Measurements from ENCODE around the gene SLC30A5.

Gene SLC30A5

DNA sequence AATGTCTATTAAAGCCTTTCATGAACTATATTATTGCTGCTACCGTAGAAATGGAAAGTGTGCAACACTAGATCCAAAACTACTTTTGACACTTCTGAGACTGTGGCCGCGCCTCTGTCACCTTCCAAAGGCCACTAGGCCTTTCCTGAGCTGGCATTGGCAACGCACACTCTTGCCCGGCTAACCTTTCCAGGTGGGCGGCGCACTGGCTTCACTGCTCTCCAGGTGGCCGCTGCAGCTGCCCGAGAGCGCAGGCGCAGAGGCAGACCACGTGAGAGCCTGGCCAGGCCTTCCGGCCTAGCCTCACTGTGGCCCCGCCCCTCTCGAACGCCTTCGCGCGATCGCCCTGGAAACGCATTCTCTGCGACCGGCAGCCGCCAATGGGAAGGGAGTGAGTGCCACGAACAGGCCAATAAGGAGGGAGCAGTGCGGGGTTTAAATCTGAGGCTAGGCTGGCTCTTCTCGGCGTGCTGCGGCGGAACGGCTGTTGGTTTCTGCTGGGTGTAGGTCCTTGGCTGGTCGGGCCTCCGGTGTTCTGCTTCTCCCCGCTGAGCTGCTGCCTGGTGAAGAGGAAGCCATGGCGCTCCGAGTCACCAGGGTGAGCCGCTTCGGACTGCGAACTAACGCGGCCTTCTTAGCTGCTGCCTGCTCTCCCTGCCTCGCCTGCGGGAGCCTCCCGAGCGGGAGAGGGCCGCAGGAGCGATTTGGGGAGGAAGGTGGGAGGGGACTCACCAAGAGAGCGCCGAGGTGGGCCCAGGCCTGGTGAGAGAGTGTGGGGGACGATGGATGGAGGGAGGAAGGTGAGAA is 73.1 kb downstream of the SLC30A5 start, which contains the start of gene CCNB1:
CCNB1 (plus strand) TSS at position 465 of the 807 bp plus-strand sequence; CDS start at position 578, 113 bp downstream.
- peak within 1 kb of the TSS; percentile 98 for H3K4me3 ChIP-seq (ENCODE audit: low read depth, low read length)
- DNase-seq (ENCODE audit: low read depth): peak; percentile 94
- TF ChIP-seq, protein P1, sequence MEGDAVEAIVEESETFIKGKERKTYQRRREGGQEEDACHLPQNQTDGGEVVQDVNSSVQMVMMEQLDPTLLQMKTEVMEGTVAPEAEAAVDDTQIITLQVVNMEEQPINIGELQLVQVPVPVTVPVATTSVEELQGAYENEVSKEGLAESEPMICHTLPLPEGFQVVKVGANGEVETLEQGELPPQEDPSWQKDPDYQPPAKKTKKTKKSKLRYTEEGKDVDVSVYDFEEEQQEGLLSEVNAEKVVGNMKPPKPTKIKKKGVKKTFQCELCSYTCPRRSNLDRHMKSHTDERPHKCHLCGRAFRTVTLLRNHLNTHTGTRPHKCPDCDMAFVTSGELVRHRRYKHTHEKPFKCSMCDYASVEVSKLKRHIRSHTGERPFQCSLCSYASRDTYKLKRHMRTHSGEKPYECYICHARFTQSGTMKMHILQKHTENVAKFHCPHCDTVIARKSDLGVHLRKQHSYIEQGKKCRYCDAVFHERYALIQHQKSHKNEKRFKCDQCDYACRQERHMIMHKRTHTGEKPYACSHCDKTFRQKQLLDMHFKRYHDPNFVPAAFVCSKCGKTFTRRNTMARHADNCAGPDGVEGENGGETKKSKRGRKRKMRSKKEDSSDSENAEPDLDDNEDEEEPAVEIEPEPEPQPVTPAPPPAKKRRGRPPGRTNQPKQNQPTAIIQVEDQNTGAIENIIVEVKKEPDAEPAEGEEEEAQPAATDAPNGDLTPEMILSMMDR (IDR thresholded peaks at IDR 0.05; ENCODE audit: low read depth, low read length, missing control alignments): no peak

DNA sequence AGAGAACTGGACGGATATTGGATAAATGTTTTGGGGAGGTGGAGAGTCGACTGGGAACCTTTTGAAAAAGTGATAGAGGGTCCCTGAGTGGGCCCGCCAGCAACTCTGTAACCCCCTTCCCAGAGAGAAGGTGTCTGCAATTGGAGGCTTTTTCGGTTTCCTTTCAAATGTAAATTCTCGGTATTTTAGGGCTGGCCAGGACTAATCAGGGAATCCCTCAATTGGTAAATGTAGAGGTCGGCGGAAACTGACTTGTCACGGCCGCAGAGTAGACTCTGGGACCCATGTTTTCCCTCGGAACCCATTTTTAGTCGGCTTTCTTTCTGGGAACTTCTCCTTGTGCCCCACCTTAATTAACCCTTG is 73.7 kb downstream of the SLC30A5 start:
- TF ChIP-seq, protein P1 (IDR thresholded peaks at IDR 0.05; ENCODE audit: low read depth, low read length, missing control alignments): no peak
- peak overlapping the region; percentile 98 for H3K4me3 ChIP-seq (ENCODE audit: low read depth, low read length)
- no peak for DNase-seq (ENCODE audit: low read depth)

DNA sequence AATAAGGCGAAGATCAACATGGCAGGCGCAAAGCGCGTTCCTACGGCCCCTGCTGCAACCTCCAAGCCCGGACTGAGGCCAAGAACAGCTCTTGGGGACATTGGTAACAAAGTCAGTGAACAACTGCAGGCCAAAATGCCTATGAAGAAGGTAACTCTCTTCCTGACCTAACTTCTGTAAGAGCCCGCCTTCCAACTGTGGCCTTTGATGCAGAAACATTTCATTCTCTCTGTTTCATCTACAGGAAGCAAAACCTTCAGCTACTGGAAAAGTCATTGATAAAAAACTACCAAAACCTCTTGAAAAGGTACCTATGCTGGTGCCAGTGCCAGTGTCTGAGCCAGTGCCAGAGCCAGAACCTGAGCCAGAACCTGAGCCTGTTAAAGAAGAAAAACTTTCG is 74.1 kb downstream of the SLC30A5 start:
- DNase-seq (ENCODE audit: low read depth): no peak
- peak overlapping the region; percentile 98 for H3K4me3 ChIP-seq (ENCODE audit: low read depth, low read length)
- TF ChIP-seq, protein P1 (IDR thresholded peaks at IDR 0.05; ENCODE audit: low read depth, low read length, missing control alignments): no peak

DNA sequence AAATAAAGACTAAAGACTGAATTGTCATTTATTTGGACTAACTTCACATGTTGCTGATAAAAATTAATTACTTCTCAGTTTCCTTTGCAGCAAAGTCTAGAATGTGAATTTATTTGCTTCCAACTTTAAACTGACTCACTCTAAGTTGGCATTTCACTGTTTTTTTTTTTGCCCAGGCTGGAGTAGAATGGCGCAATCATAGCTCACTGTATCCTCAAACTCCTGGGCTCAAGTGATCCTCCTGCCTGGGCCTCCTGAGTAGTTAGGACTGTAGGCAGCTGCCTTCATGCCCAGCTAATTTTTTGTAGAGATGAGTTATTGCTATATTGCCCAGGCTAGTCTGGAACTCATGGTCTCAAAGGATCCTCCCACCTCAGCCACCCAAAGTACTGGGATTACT is 76.7 kb downstream of the SLC30A5 start:
- no peak for DNase-seq (ENCODE audit: low read depth)
- TF ChIP-seq, protein P1 (IDR thresholded peaks at IDR 0.05; ENCODE audit: low read depth, low read length, missing control alignments): no peak
- H3K4me3 ChIP-seq (ENCODE audit: low read depth, low read length): no peak overlapping the region

DNA sequence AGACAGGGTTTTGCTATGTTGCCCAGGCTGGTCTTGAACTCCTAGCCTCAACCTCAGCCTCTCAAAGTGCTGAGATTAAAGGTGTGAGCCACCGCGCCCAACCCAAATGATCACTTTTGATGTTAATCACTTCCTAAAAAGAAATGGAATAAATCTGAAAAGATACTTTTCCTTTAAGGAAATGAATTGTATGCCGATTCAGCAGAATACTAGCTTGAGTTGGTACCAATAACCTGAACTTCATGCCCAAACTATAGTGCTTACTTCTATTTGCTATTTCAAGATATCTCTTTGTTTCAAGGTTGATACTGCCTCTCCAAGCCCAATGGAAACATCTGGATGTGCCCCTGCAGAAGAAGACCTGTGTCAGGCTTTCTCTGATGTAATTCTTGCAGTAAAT is 77.2 kb downstream of the SLC30A5 start:
- TF ChIP-seq, protein P1 (IDR thresholded peaks at IDR 0.05; ENCODE audit: low read depth, low read length, missing control alignments): no peak
- DNase-seq (ENCODE audit: low read depth): no peak
- no peak overlapping the region for H3K4me3 ChIP-seq (ENCODE audit: low read depth, low read length)
